Activated CD4-positive, alpha-beta T cell treated with anti-CD3 and anti-CD28 coated beads for 36 hours (primary cell): ENCODE results near the gene PFN1. TPM values are rescaled to one million over a fixed set of nuclear protein-coding genes. Genes with fewer than 3 reads are reported as not detected.

Experiments used
- ATAC-seq: fragments of 200-7000 bp; cut with Tn5 transposase; one replicate; pipeline ENCODE4 v1.10.0; 2021; ENCODE audit warnings: mild to moderate bottlenecking, moderate library complexity
- CTCF ChIA-PET: fragments of 350-600 bp; sonication (Branson Sonifier 250); formaldehyde crosslinking; loops from one replicate; lab custom pipeline; 2021; ENCODE audit warnings: antibody characterized with exemption; lab: Charles Lee
- POLR2A ChIA-PET: fragments of 350-600 bp; sonication (Branson Sonifier 250); formaldehyde crosslinking; loops from one replicate; lab custom pipeline; 2021; ENCODE audit warnings: antibody characterized with exemption, inconsistent platforms; lab: Charles Lee
- DNase-seq: peaks from one replicate; pipeline ENCODE4 v3.0.0-alpha.2; 2020
- H3K27ac Mint-ChIP-seq: one replicate; pipeline ENCODE4 v1.8.0; 2021; ENCODE audit warnings: mixed read lengths
- H3K27me3 Mint-ChIP-seq: one replicate; pipeline ENCODE4 v1.8.0; 2021; ENCODE audit warnings: mixed read lengths
- H3K36me3 Mint-ChIP-seq: one replicate; pipeline ENCODE4 v1.8.0; 2021; ENCODE audit warnings: low read depth, mixed read lengths
- H3K4me1 Mint-ChIP-seq: one replicate; pipeline ENCODE4 v1.8.0; 2021; ENCODE audit warnings: mixed read lengths
- H3K4me3 Mint-ChIP-seq: one replicate; pipeline ENCODE4 v1.8.0; 2021; ENCODE audit warnings: mild to moderate bottlenecking, moderate library complexity, mixed read lengths
- H3K9me3 Mint-ChIP-seq: one replicate; pipeline ENCODE4 v1.8.0; 2021; ENCODE audit warnings: low read depth, mixed read lengths
- intact Hi-C, 2 experiments: fragments of 100-400 bp; cut with DNase I in 1 of 2; cut with micrococcal nuclease in 1 of 2; formaldehyde crosslinking; loops; one replicate each; pipeline versions ENCODE4 v1.14.2 to v1.15.1; 2022 to 2024; cut with DNase I, micrococcal nuclease
- total RNA-seq, 2 experiments: library from RNA; stranded (reverse); gene quantifications; one replicate each; pipeline ENCODE4 v1.2.3, GENCODE V29; 2021

The PFN1 gene
- 1,000 to 10,000 TPM; 1,809 to 1,911 TPM for total RNA-seq

DNA sequence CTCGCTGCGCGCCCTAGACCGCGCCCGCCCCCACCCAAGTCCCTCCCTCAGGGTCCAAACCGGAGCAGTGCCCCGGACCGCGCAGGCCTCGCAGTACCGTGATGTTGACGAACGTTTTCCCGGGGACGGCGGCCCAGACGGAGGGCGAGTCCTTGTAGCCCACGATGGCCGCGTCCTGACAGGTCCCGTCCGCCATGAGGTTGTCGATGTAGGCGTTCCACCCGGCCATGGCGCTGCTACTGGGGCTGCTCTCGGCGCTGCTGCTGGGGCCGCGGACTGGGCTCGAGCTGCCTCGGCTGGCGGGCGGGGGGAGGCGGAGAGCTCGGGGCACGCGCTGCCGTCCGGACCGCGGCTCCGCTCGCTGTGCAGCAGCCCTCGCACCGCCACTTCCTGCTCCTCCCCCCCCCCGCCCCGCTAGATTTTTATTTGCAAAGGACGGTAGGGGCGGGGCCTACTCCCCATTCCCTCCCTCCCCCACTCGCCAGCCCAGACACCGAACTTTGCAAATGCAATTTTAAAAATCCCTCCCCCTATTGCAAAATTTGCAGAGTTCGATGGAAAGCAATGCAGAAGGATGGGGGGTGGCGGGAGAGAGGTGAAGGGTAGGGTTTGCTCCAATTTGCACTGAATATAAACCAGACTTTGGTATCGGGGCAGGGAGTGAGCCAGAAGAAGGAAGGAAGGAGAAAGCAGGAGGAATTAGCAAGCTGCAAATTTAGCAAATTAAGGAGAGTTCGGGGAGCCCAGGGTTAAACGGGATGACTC is at the start of gene PFN1:
PFN1 (minus strand) TSS at position 365 of the 765 bp plus-strand sequence; CDS start at position 229, 136 bp downstream.
- Mint-ChIP-seq H3K36me3 (peaks cover 44% of the 10 kb centered on the region), H3K27ac (peak within 1 kb of the TSS; percentile 100), H3K4me1 (peaks cover 40% of the 10 kb centered on the region), H3K9me3 (no peaks in the 10 kb centered on the region), H3K4me3 (peak within 1 kb of the TSS; percentile 99), H3K27me3 (no peaks in the 10 kb centered on the region)
- DNase-seq (peak; percentile 96), ATAC-seq (peak; percentile 23)
- CTCF ChIA-PET, result interaction anchor here (0.6 to 1.0 kb wide), 2 partner anchors 19 kb away, joined by 4 to 5 read pairs; partner anchors contain the start of gene SPAG7
- intact Hi-C loops, result loop anchor here (1.0 to 10.0 kb wide), 14 partner anchors 8 to 1694 kb away; partner anchors contain the start of genes ARRB2 (in 2 of the 2), RNF167 (in 2 of the 2), SLC25A11 (in 2 of the 2) and ATP2A3 (in 1 of the 2)
- POLR2A ChIA-PET, result interaction anchor here (0.8 to 9.2 kb wide), 3 partner anchors 8 to 50 kb away, joined by 3 to 80 read pairs (median 8); partner anchors contain the start of genes KIF1C, RNF167, SLC25A11 and SPAG7

DNA sequence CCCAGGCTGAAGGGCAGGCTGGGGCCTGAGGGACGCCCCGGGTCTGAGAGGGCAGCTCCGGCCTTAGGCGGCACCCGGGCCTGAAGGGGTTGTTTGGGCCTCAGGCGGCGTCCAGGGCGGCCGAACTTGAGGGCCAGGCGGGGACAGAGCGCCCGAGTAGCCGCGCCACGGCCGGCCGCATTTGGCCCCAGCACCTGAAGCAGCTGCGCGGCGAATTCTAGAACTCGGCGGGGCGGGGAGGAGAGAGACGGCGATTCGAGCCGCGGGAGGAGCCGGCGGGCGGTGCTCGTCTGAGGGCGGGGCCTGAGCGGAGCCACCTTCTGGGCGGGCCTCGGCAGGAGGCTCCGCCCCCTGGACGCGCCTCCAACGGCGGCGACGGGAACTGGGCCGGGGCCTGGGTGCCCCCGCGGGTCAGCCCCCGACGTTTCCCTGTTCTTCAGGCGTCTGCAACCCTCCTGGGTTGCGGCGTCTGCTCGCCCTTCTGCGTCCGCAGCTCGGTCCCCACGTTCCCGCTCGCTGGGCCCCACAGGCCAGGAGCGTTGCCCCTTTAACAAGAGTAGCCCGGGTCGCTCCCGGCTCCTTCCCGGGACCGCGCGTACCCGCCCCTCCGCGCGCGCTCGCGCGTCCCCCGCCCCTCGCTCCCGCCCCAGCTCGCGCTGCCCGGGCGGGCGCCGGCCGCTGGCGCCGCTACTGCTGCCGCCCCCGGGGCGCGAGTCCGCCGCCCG is 49.1 kb upstream of the PFN1 start, which contains the start of the genes INCA1 and KIF1C:
INCA1 (minus strand) TSS at position 221 of the 725 bp plus-strand sequence. CDS start 3,085 bp downstream, outside the sequence.
KIF1C (plus strand) TSS at position 649 of the 725 bp plus-strand sequence. CDS start 2,297 bp downstream, outside the sequence.
- H3K27me3 Mint-ChIP-seq, result no peaks in the 10 kb centered on the region

DNA sequence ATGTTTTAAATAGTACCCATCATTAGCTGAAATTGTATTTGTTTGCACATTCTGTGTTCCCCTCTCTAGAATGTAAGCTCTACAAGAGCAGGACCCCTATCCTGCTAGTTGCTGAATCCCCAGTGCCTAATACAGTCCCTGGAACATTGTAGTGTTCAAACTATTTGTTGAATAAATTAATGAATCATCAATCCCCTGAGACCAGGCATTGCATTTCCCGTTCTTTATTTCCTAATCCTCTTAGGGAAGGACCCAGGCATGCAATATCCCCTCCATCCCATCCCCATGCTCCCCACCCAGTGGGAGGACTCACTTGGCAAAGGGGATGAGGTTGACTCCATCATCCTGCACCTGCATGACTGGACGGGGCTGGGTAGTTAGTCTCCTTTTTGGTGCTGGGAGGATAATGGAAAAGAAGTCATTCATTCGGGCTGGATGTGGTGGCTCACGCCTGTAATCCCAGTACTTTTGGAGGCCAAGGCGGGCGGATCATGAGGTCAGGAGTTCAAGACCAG is 45.8 kb upstream of the PFN1 start:
- Mint-ChIP-seq H3K9me3 (no peaks in the 10 kb centered on the region), H3K4me3 (no peak overlapping the region), H3K27ac (no peak overlapping the region), H3K4me1 (peaks cover 22% of the 10 kb centered on the region), H3K36me3 (peaks cover 4% of the 10 kb centered on the region), H3K27me3 (no peaks in the 10 kb centered on the region)
- CTCF ChIA-PET, result no interaction called here
- intact Hi-C loops, result no loop called here
- POLR2A ChIA-PET, result no interaction called here
- ATAC-seq, result no peak
- DNase-seq, result no peak

More for the DNA sequence above, 49.1 kb upstream of the PFN1 start, which contains the start of the genes INCA1 and KIF1C:
- no peaks in the 10 kb centered on the region for H3K9me3 Mint-ChIP-seq
- intact Hi-C loops, result loop anchor here (1.0 to 5.0 kb wide), 17 partner anchors 9 to 1104 kb away; partner anchors contain the start of genes RNF167 (in 2 of the 2), SLC25A11 (in 2 of the 2), C17orf107 (in 1 of the 2) and CAMKK1 (in 1 of the 2)
- DNase-seq (peak; percentile 96), ATAC-seq (peak; percentile 95)
- peak within 1 kb of the TSS; percentile 80 for H3K4me3 Mint-ChIP-seq
- H3K27ac Mint-ChIP-seq, result peak within 1 kb of the TSS; percentile 55
- H3K4me1 Mint-ChIP-seq, result peaks cover 20% of the 10 kb centered on the region
- POLR2A ChIA-PET, result interaction anchor here (0.6 to 1.7 kb wide), 6 partner anchors 11 to 288 kb away, joined by 3 to 9 read pairs (median 3); partner anchors contain the start of genes PFN1, RNF167 and SLC25A11
- CTCF ChIA-PET, result interaction anchor here (0.6 to 1.8 kb wide), 8 partner anchors 9 to 314 kb away, joined by 3 to 6 read pairs (median 3); partner anchors contain the start of genes CAMTA2, RNF167, SLC25A11 and SPAG7
- peaks cover 15% of the 10 kb centered on the region for H3K36me3 Mint-ChIP-seq

DNA sequence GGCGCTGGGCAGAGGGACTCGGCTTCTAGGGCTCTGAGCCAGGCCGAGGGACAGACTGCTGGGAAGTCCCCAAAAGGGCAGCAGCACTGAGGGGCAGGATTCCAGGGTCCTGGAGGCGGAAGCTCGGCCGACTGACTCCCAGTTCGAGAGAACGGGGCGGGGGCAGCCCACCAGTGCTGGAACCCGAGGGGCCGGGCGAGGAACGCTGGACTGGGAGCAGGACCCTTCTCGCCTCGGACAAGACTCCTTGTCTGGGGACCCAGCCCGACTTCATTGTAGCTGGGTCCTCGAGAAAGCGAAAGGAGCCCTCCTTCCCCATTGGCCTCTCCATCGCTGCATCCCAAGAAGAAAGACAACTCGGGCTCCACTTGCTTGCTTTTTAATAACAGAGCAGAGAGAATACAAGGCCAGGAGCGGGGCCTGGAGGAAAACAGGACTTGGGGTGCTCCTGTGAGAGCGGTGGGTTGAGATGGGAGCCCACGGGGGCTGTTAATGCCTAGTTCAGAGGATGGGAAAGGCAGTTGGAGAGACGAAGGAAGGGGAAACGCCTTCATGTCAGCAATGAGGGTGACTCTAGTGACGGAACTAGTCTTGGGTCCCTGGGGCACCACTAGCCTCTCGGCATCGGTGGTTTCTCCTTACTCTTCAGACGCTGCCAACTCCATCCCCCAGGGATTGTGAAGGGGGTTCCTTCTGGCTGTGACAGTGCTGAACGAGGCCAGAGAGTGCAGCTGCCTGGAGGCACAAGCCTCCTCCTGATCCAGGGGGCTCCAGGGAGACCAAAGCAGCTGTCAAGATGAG is 39.6 kb upstream of the PFN1 start:
- POLR2A ChIA-PET, result no interaction called here
- peak; percentile 43 for DNase-seq
- H3K4me3 Mint-ChIP-seq, result peak overlapping the region; percentile 93
- peak; percentile 18 for ATAC-seq
- peaks cover 17% of the 10 kb centered on the region for H3K36me3 Mint-ChIP-seq
- no peaks in the 10 kb centered on the region for H3K9me3 Mint-ChIP-seq
- peaks cover 33% of the 10 kb centered on the region for H3K4me1 Mint-ChIP-seq
- CTCF ChIA-PET, result interaction anchor here (0.6 to 1.8 kb wide), 13 partner anchors 9 to 192 kb away, joined by 3 to 6 read pairs (median 3); partner anchors contain the start of genes CHRNE, INCA1, KIF1C and RNF167
- H3K27ac Mint-ChIP-seq, result peak overlapping the region; percentile 91
- intact Hi-C loops, result loop anchor here (1.0 kb wide), 6 partner anchors 9 to 79 kb away; partner anchors contain the start of genes INCA1 (in 2 of the 2), KIF1C (in 2 of the 2), RNF167 (in 1 of the 2) and SLC25A11 (in 1 of the 2)
- no peaks in the 10 kb centered on the region for H3K27me3 Mint-ChIP-seq

DNA sequence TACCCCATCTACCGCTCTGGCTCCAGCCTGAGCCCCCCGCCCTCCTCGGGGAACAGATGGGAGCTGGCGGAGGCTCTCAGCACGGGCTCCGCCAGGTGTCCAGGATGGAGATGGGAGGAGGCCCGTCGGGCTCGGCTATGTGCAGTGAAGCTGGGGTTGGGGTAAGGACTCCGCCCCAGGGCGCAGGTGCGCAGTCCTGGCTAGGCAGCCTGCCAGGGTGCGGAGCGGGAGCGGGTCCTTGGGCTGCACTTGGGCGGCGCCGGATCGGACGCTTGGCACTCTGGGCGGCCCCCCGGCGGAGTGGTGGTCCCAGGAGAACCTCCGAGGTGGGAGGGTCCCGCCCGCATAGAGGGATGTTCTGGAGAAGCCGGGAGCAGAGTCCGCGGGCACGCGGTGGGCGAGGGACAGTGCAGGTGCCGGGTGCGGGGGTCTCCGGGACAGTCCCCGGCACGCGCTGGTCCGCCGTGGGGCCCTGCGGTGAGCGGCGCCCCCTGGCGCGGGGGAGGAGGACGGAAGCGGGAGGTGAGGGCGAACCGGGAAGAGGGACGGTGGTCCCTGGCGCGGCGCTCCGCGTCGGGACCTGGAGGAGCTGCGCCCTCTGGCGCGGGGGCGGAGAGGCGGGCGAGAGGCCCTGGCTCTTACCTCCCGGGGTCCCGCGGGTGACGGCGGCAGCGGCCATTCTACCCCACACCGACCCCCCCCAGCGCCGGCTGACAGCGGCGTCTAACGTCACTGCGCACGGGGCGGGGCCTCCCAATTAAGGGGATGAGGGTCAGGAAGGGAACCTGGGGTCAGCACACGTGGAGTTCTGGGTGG is 38.8 kb upstream of the PFN1 start, which contains the start of gene CAMTA2:
CAMTA2 (minus strand) TSS at position 725 of the 816 bp plus-strand sequence. CDS start 1,453 bp downstream, outside the sequence.
- H3K4me1 Mint-ChIP-seq, result peaks cover 33% of the 10 kb centered on the region
- H3K36me3 Mint-ChIP-seq, result peaks cover 20% of the 10 kb centered on the region
- H3K4me3 Mint-ChIP-seq, result peak within 1 kb of the TSS; percentile 93
- ChIA-PET CTCF (interaction anchor here (0.6 to 1.8 kb wide), 12 partner anchors 10 to 1883 kb away, joined by 3 to 5 read pairs (median 3); partner anchors contain the start of genes INCA1 and KIF1C), POLR2A (interaction anchor here (0.6 to 1.8 kb wide), 2 partner anchors 8 to 10 kb away, joined by 3 to 4 read pairs; partner anchors contain the start of genes INCA1 and KIF1C)
- intact Hi-C loops, result loop anchor here in 1 of 2 experiments (1.0 kb wide), 6 partner anchors 10 to 78 kb away; partner anchors contain the start of genes INCA1, KIF1C, RNF167 and SLC25A11
- peak within 1 kb of the TSS; percentile 91 for H3K27ac Mint-ChIP-seq
- ATAC-seq, result peak; percentile 87
- H3K27me3 Mint-ChIP-seq, result no peaks in the 10 kb centered on the region
- no peaks in the 10 kb centered on the region for H3K9me3 Mint-ChIP-seq
- DNase-seq, result peak; percentile 91

DNA sequence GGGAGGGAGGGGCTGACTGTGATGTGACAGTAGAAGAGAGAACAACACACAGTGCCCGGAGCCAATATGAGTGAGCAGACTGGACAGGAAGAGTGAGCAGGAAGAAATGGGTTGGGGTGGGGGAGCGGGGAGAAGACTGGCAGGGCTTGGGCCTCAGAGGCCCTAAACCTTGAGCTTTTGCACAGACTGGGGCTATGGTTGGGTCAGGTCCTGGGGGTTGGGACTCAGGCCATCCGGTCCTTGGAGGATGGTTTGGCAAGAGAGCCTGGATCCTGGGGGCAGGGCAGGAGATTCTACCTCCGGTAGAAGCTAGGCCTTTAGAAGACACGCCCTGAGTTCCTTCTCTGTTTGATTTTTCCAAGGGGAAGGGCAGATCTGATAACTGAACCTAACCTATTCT is 38.1 kb upstream of the PFN1 start:
- H3K36me3 Mint-ChIP-seq, result peaks cover 18% of the 10 kb centered on the region
- POLR2A ChIA-PET, result interaction anchor here (0.6 to 1.8 kb wide), 2 partner anchors 8 to 11 kb away, joined by 3 to 4 read pairs; partner anchors contain the start of genes INCA1 and KIF1C
- ATAC-seq, result no peak
- no peaks in the 10 kb centered on the region for H3K27me3 Mint-ChIP-seq
- no peaks in the 10 kb centered on the region for H3K9me3 Mint-ChIP-seq
- intact Hi-C loops, result no loop called here
- peaks cover 31% of the 10 kb centered on the region for H3K4me1 Mint-ChIP-seq
- peak overlapping the region; percentile 77 for H3K27ac Mint-ChIP-seq
- no peak for DNase-seq
- H3K4me3 Mint-ChIP-seq, result peak overlapping the region; percentile 93
- CTCF ChIA-PET, result interaction anchor here (0.6 to 1.5 kb wide), 8 partner anchors 14 to 1883 kb away, joined by 3 to 5 read pairs (median 3); no protein-coding TSS in a partner anchor

DNA sequence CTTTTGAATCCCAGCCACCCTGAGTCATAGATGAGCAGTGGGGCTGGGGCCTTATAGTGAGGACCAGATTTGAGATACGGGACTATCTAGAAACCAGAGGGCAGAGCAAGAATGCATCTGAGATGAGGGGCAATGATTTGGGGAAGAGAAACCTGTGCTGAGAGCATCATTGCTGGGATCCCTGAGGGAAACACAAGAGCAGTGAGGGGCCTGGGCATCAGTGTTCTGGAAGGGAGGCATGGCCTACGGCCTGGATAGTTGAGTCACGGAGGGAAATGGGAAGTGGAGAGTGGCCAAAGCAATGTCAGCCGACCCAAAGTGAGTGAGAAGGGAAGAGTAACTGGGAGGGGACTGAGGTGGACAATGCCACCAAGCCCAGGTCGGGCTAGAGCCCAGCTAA is 34.0 kb upstream of the PFN1 start:
- POLR2A ChIA-PET, result no interaction called here
- DNase-seq (no peak), ATAC-seq (no peak)
- CTCF ChIA-PET, result no interaction called here
- peaks cover 32% of the 10 kb centered on the region for H3K4me1 Mint-ChIP-seq
- intact Hi-C loops, result no loop called here
- H3K27ac Mint-ChIP-seq, result peak overlapping the region; percentile 4
- H3K4me3 Mint-ChIP-seq, result no peak overlapping the region
- no peaks in the 10 kb centered on the region for H3K27me3 Mint-ChIP-seq
- no peaks in the 10 kb centered on the region for H3K9me3 Mint-ChIP-seq
- H3K36me3 Mint-ChIP-seq, result peaks cover 38% of the 10 kb centered on the region

DNA sequence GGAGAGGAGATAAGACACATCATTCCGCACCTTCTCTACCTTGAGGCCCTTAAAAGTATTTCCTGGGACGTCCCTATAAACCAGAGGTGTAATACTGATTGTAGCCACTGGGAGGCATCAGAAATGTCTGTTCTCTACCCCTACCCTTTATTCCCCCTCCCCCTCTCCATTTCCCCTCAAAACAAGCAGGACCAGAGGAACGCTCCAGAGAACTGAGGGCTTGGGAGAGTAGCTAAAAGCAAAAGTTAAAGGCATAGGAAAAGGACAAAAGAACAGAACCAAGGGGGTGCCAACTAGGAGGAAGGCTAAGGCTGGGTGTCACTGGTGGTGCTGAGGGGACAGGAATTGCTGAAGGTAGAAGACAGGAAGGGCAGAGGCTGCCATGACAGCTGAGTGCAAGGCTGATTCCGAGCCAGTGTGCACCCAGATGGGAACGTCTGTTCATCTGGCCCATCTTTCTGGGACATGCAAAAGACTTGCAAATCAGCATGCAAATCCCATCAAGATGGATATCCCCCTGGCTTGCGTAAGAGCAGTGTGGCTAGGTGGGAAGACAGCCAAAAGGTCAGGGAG is 32.4 kb upstream of the PFN1 start:
- ChIA-PET POLR2A (interaction anchor here (1.5 kb wide), 1 partner anchor 11 kb away, joined by 3 read pairs; no protein-coding TSS in a partner anchor), CTCF (interaction anchor here (1.0 to 3.4 kb wide), 10 partner anchors 8 to 82 kb away, joined by 3 to 21 read pairs (median 6); partner anchors contain the start of gene SPAG7)
- no peaks in the 10 kb centered on the region for H3K9me3 Mint-ChIP-seq
- ATAC-seq (peak; percentile 94), DNase-seq (peak; percentile 57)
- H3K4me3 Mint-ChIP-seq, result no peak overlapping the region
- intact Hi-C loops, result loop anchor here (1.0 to 2.0 kb wide), 3 partner anchors 14 to 82 kb away; partner anchors contain the start of gene SPAG7 (in 1 of the 2)
- H3K27ac Mint-ChIP-seq, result peak overlapping the region; percentile 69
- H3K36me3 Mint-ChIP-seq, result peaks cover 36% of the 10 kb centered on the region
- H3K27me3 Mint-ChIP-seq, result no peaks in the 10 kb centered on the region
- H3K4me1 Mint-ChIP-seq, result peaks cover 23% of the 10 kb centered on the region
